Esophagus muscularis mucosa (tissue), 4 donors: ENCODE measurements around the gene DCAF8. TPM values are rescaled to one million over a fixed set of nuclear protein-coding genes. Genes with fewer than 3 reads are reported as not detected.

ENCODE experiments used
- DNase-seq: peaks from one replicate; pipeline ENCODE4 v3.0.0-alpha.2; 2017; ENCODE audit errors: extremely low spot score
- H3K27ac ChIP-seq, 4 donors: fragments of 200-600 bp; sonication (generic); replicated peaks in 1 of 4; 1 replicate in 3 of 4; 2 replicates in 1 of 4; pipeline ENCODE4 v1.5.1; 2016 to 2019; ENCODE audit warnings: mild to moderate bottlenecking in 1 of 4
- H3K27me3 ChIP-seq, 4 donors: fragments of 200-600 bp; sonication (generic); one replicate each; pipeline versions ENCODE4 v1.5.1 to v1.6.0; 2016 to 2019
- H3K36me3 ChIP-seq, 4 donors: fragments of 200-600 bp; sonication (generic); one replicate each; pipeline ENCODE4 v1.5.1; 2016 to 2019
- H3K4me1 ChIP-seq, 4 donors: fragments of 200-600 bp; sonication (generic); one replicate each; pipeline ENCODE4 v1.5.1; 2016 to 2019
- H3K4me3 ChIP-seq, 4 donors: fragments of 200-600 bp; sonication (generic); 1 replicate in 2 of 4; 2 replicates in 2 of 4; pipeline ENCODE4 v1.5.1; 2016 to 2019; ENCODE audit warnings: mild to moderate bottlenecking in 4 of 4, moderate library complexity in 1 of 4
- H3K9me3 ChIP-seq, 4 donors: fragments of 200-600 bp; sonication (generic); 1 replicate in 3 of 4; 2 replicates in 1 of 4; pipeline ENCODE4 v1.5.1; 2016 to 2019
- CTCF ChIP-seq, 3 experiments: fragments of 200-600 bp in 2 of 3; fragments of 450-650 bp in 1 of 3; sonication (generic) in 2 of 3; IDR thresholded peaks; one replicate each; pipeline ENCODE4 v1.5.1; 2017 to 2019; ENCODE audit warnings: antibody characterized with exemption in 3 of 3, mild to moderate bottlenecking in 2 of 3, moderate library complexity in 1 of 3
- EP300 ChIP-seq: sonication (generic); formaldehyde crosslinking; IDR thresholded peaks from one replicate; pipeline ENCODE4 v1.6.1; 2017; ENCODE audit warnings: antibody characterized with exemption
- POLR2A ChIP-seq: fragments of 450-650 bp; IDR thresholded peaks from one replicate; pipeline ENCODE4 v1.6.1; 2017; ENCODE audit warnings: antibody characterized with exemption, moderate library complexity, mild to moderate bottlenecking, low read depth
- POLR2AphosphoS5 ChIP-seq, 2 donors: sonication (generic); formaldehyde crosslinking; IDR thresholded peaks; one replicate each; pipeline ENCODE4 v1.6.1; 2017; ENCODE audit warnings: antibody characterized with exemption in 2 of 2
- WGBS: methylation state at CpG from one replicate; pipeline ENCODE4 v1.1.5; 2018; 5-methylcytosine and 5-hydroxymethylcytosine counted together
- intact Hi-C: fragments of 100-400 bp; cut with DNase I; formaldehyde crosslinking; loops from one replicate; pipeline ENCODE4 v1.15.1; 2023
- total RNA-seq, 4 donors: library from RNA; depleted of rRNA; stranded (reverse); fragments of >200 nt; gene quantifications; one replicate each; pipeline versions ENCODE4 v1.1.0 to v1.2.1, GENCODE V29; 2016

Gene DCAF8
- total RNA-seq, 4 donors from 2014 or later, result 111 to 191 (median 172) TPM

GRCh38 chr1:160239582-160240299 is 22.6 kb downstream of the DCAF8 start:
- Histone ChIP-seq H3K36me3 (peaks cover 45 to 92% (median 66%) of the 10 kb centered on the region in 4 donors), H3K4me3 (no peak overlapping the region), H3K27ac (no peak overlapping the region), H3K27me3 (no peaks in the 10 kb centered on the region), H3K9me3 (no peaks in the 10 kb centered on the region), H3K4me1 (peaks cover 17 to 27% (median 19%) of the 10 kb centered on the region in 4 donors)
- intact Hi-C loops, result no loop called here
- DNase-seq, result no peak
- TF ChIP-seq EP300, result no peak
- 96% methylated on average over 19 of the region's 24 CpGs for WGBS

- H3K9me3 ChIP-seq, result no peaks in the 10 kb centered on the region
- no peak overlapping the region for H3K4me3 ChIP-seq
- H3K4me1 ChIP-seq, result peaks cover 6 to 25% (median 9%) of the 10 kb centered on the region in 4 donors
- TF ChIP-seq EP300 (no peak), POLR2AphosphoS5 (IDR thresholded peaks at IDR 0.05) (no peak), CTCF (IDR thresholded peaks at IDR 0.05) (no peak), POLR2A (no peak)
- no peak for DNase-seq
- intact Hi-C loops, result no loop called here
- no peaks in the 10 kb centered on the region for H3K27me3 ChIP-seq
- peaks cover 45 to 99% (median 72%) of the 10 kb centered on the region in 4 donors for H3K36me3 ChIP-seq
- WGBS, result 85% methylated on average over 5 of the region's 5 CpGs
- H3K27ac ChIP-seq, result no peak overlapping the region
These were observed 23.9 kb downstream of the DCAF8 start for GRCh38 chr1:160238408-160238807.

- intact Hi-C loops, result no loop called here
- WGBS, result 97% methylated on average over 2 of the region's 2 CpGs
- H3K36me3 ChIP-seq, result peaks cover 45 to 99% (median 71%) of the 10 kb centered on the region in 4 donors
These were observed 24.8 kb downstream of the DCAF8 start for GRCh38 chr1:160237558-160237957.

GRCh38 chr1:160236806-160237205 is 25.5 kb downstream of the DCAF8 start:
- TF ChIP-seq CTCF (IDR thresholded peaks at IDR 0.05), result no peak
- TF ChIP-seq EP300, result no peak
- no peak for TF ChIP-seq POLR2A
- TF ChIP-seq POLR2AphosphoS5 (IDR thresholded peaks at IDR 0.05), result no peak
- Histone ChIP-seq H3K4me3 (no peak overlapping the region), H3K9me3 (no peaks in the 10 kb centered on the region), H3K4me1 (peaks cover 0 to 16% (median 2%) of the 10 kb centered on the region in 4 donors), H3K36me3 (peaks cover 52 to 99% (median 74%) of the 10 kb centered on the region in 4 donors), H3K27me3 (no peaks in the 10 kb centered on the region), H3K27ac (no peak overlapping the region)
- intact Hi-C loops, result no loop called here
- 89% methylated on average over 5 of the region's 5 CpGs for WGBS
- DNase-seq, result no peak

More at GRCh38 chr1:160237558-160237957, 24.8 kb downstream of the DCAF8 start:
- no peak overlapping the region for H3K27ac ChIP-seq
- H3K27me3 ChIP-seq, result no peaks in the 10 kb centered on the region
- H3K4me1 ChIP-seq, result peaks cover 0 to 18% (median 2%) of the 10 kb centered on the region in 4 donors
- DNase-seq, result no peak
- H3K4me3 ChIP-seq, result no peak overlapping the region
- no peak for TF ChIP-seq CTCF (IDR thresholded peaks at IDR 0.05)
- TF ChIP-seq EP300, result no peak
- no peak for TF ChIP-seq POLR2A
- no peak for TF ChIP-seq POLR2AphosphoS5 (IDR thresholded peaks at IDR 0.05)
- H3K9me3 ChIP-seq, result no peaks in the 10 kb centered on the region

- TF ChIP-seq POLR2A, result no peak
- TF ChIP-seq EP300, result no peak
- TF ChIP-seq POLR2AphosphoS5 (IDR thresholded peaks at IDR 0.05), result no peak
- TF ChIP-seq CTCF (IDR thresholded peaks at IDR 0.05), result no peak
- H3K9me3 ChIP-seq, result no peaks in the 10 kb centered on the region
- H3K36me3 ChIP-seq, result peaks cover 68 to 99% (median 85%) of the 10 kb centered on the region in 4 donors
- no peaks in the 10 kb centered on the region for H3K27me3 ChIP-seq
- intact Hi-C loops, result no loop called here
- H3K4me1 ChIP-seq, result peaks cover 0 to 16% (median 2%) of the 10 kb centered on the region in 4 donors
- H3K27ac ChIP-seq, result no peak overlapping the region
- no peak overlapping the region for H3K4me3 ChIP-seq
- DNase-seq, result no peak
These were observed 29.4 kb downstream of the DCAF8 start for GRCh38 chr1:160232911-160233310.
